Hematopoietic multipotent progenitor cell treated with erythropoietin and hydrocortisone succinate and interleukin-3 and kit ligand, for 6 days (in vitro differentiated cells): ENCODE results near the gene DEFB123.
"Not testable (repeated sequence)": the region's sequence is repeated elsewhere in the genome, so short reads cannot be mapped to it uniquely, and the experiment has no call there.

Experiments
- DNase-seq: peaks from one replicate; pipeline ENCODE4 v3.0.0-alpha.2; 2015

DEFB123 gene

DNA sequence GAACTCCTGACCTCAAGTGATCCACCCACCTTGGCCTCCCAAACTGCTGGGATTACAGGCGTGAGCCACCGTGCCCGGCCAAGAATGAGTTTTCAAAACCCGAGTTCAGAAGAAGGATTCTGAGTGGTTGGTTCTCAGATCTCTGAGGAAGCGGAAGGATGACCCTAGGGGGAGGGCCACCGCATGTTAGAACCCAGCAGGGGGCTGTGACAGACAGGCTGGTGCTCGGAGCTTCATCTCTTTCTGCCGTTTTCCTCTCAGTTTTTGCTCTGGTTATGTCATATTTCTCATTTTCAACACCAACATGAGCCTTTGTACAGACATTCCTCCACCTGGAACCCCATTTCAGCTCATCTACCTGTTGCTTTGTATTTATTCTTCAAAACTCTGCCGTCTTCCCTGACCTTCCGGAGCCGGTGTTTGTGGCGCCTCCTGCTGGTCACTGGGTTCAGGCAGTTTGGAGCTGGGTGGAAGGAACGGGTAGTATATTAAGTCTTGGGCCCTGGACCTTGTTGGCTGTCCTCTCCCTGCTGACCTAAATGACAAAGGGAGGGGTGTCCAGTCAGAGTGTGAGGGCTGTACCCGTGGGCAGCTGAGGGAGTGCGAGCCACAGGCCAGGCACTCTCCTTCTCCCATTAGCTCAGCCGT, at the start of gene DEFB123:
DEFB123 (plus strand) TSS at position 621 of the 648 bp plus-strand sequence. CDS start 67 bp downstream, outside the sequence.
- peak; percentile 11 for DNase-seq

GRCh38 chr20:31392836-31393235, 47.6 kb upstream of the DEFB123 start:
- no peak for DNase-seq

DNA sequence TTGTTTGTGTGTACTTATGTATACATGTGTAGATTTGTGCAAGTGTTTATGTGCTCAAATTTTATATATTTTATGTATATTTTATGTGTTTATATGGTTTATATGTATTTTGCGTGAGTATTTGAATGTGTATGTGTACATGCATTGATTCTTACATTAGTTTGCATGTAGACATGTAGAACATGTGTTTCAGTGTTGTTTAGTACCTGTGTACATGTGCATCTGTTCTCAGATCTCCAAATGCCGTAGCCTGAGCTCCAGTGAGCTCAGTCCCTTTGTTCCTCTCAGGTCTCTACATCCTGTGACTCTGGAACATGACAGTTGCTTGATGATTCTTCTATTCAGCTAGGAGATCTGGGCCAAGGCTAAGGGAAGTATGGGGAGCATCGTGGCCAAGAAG, 45.5 kb upstream of the DEFB123 start:
- DNase-seq, result no peak

- DNase-seq, result no peak
Observed at GRCh38 chr20:31403886-31404285, 36.5 kb upstream of the DEFB123 start.

DNA sequence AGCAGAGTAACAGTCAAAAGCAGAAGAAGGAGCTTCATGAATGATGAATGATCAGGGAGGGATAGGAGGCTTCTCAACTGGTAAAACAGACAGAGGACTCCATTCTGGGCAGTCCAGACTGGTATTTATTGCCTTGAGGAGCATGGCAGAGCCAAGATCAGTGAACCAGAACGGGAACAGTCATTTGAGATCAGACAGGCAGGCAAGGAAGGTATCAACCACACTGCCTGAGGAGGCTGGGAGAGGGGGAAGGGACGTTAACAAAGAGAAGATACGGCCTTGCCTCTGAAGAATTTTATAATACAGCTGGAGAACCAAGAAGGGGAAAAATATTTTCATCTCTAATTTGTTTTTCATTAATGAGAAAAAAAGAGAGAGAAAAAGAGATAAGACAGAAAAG, 34.3 kb upstream of the DEFB123 start, which contains the start of gene DEFB121:
DEFB121 (minus strand) TSS at position 101 of the 400 bp plus-strand sequence; CDS start at position 38, 63 bp downstream.
- no peak for DNase-seq

GRCh38 chr20:31410011-31410410, 30.4 kb upstream of the DEFB123 start:
- no peak for DNase-seq

- DNase-seq, result no peak
Observed at GRCh38 chr20:31414381-31414780, 26.1 kb upstream of the DEFB123 start.

GRCh38 chr20:31415653-31416052, 24.8 kb upstream of the DEFB123 start:
- no peak for DNase-seq

- DNase-seq, result no peak
Observed at GRCh38 chr20:31418307-31418706, 22.1 kb upstream of the DEFB123 start.

DNA sequence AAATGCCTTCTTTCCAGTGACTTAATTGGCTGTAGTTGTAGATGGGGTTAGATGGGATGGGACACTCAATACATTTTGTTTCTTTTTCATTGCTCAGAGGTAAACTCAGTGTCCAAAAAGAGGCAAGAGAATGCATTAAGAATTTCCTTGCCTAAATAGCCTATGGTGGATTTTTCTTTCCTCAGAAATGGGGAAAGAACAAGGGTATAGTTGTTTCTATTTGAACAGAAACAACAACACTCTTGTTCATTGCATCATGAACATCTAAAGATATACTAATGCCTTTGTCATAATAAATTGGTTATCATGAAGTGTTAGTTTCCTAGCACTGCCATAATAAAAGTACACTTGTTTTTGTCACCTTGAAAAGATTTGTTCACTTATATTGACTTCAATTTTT, 14.6 kb upstream of the DEFB123 start:
- DNase-seq, result no peak

DNA sequence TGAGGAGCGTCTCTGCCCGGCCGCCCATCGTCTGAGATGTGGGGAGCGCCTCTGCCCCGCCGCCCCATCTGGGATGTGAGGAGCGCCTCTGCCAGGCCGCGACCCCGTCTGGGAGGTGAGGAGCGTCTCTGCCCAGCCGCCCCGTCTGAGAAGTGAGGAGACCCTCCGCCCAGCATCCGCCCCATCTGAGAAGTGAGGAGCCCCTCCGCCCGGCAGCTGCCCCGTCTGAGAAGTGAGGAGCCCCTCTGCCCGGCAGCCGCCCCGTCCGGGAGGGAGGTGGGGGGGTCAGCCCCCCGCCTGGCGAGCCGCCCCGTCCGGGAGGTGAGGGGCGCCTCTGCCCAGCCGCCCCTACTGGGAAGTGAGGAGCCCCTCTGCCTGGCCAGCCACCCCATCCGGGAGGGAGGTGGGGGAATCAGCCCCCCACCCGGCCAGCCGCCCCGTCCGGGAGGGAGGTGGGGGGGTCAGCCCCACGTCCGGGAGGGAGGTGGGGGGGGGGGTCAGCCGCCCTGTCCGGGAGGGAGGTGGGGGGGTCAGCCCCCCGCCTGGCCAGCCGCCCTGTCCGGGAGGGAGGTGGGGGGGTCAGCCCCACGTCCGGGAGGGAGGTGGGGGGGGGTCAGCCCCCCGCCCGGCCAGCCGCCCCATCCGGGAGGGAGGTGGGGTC, 13.4 kb upstream of the DEFB123 start:
- DNase-seq, result not testable (repeated sequence)

- DNase-seq, result not testable (repeated sequence)
Observed at GRCh38 chr20:31427576-31427975, 12.9 kb upstream of the DEFB123 start.

DNA sequence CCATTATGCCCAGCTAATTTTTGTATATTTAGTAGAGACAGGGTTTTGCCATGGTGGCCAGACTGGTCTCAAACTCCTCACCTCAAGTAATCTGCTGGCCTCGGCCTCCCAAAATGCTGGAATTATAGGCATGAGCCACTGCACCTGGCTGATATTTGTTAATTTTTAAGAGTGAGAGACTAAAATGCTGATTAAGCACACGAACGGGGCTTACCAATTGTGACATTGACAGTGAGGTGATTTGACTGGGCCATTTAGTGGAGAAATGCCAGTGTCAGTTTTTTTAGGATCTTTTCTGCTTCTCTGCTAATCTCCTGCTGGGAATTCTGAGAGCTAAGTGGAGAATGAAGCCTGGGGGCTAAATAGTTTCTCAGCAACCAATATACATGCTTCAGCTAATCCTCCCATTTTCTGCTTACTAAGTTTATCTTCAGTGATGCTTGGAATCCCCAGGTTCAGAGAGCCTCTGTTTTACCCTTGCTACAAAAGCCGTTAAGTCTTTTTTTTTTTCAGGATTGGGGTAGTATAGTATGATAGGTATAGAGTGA, 9.8 kb upstream of the DEFB123 start:
- no peak for DNase-seq

DNA sequence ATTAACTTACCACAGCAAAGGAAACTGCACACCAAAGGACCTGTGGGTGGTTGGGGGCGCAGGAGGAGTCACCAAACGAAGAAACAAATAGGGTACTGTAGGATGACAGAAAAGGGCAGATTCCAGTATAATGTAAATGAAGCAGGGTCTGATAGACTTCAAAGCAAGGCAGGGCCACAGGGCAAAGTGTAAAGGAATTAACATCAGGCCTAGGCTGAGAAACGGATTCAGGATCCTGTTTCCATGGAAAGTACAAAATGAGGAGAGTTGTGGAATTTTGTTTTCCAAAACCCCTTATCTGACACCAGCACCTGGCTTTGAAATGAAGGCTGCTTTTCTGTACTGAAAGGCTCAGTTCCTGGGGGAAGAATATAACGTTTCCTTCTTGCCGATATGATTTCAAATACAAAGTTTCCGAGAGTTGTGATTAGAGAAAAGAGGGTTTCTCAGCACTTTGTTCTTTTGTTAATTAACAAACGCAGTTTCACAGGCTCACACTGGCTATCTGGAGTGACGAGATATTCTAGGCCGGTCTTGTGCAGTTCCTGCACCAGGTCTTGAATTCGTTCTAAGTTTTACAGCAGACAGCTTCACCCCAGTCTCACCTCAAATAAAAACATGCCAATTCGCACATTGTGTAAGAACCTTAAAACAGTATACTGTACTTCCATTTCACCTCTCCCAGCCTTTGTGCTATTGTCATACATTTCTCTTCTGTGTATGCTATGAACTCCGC, 5.8 kb downstream of the DEFB123 start:
- no peak for DNase-seq

DNA sequence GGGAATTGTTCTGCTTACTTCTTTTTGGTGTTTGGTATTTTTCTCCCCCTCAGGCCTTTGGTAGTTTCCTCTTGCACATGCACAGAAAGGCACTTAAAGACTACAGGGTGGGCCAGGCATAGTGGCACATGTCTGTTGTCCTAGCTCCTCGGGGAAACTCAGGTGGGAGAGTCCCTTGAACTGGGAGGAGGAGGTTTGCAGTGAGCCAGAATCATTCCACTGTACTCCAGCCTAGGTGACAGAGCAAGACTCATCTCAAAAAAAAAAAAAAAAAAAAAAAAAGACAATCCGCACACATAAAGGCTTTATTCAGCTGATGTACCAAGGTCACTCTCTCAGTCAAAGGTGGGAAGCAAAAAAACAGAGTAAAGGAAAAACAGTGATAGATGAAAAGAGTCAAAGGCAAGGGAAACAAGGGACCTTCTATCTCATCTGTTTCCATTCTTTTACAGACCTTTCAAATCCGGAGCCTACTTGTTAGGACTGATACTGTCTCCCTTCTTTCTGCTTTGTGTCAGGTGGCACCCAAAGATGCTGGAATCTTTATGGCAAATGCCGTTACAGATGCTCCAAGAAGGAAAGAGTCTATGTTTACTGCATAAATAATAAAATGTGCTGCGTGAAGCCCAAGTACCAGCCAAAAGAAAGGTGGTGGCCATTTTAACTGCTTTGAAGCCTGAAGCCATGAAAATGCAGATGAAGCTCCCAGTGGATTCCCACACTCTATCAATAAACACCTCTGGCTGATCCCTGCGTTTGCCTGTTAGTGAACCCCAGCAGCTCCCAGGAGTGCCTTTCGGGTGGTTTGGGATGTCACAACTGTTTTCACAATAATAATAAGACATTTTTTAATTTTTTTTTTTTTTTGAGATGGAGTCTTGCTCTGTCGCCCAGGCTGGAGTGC, 9.3 kb downstream of the DEFB123 start:
- no peak for DNase-seq

GRCh38 chr20:31452575-31452974, 12.1 kb downstream of the DEFB123 start:
- DNase-seq, result no peak

GRCh38 chr20:31454361-31454760, 13.9 kb downstream of the DEFB123 start:
- DNase-seq, result no peak

DNA sequence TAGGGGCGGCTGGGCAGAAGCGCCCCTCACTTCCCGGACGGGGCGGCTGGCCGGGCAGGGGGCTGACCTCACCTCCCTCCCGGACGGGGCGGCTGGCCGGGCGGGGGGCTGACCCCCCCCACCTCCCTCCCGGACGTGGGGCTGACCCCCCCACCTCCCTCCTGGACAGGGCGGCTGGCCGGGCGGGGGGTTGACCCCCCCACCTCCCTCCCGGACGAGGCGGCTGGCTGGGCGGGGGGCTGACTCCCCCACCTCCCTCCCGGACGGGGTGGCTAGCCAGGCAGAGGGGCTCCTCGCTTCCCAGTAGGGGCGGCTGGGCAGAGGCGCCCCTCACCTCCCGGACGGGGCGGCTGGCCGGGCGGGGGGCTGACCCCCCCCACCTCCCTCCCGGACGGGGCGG, 30.5 kb downstream of the DEFB123 start:
- DNase-seq, result not testable (repeated sequence)

DNA sequence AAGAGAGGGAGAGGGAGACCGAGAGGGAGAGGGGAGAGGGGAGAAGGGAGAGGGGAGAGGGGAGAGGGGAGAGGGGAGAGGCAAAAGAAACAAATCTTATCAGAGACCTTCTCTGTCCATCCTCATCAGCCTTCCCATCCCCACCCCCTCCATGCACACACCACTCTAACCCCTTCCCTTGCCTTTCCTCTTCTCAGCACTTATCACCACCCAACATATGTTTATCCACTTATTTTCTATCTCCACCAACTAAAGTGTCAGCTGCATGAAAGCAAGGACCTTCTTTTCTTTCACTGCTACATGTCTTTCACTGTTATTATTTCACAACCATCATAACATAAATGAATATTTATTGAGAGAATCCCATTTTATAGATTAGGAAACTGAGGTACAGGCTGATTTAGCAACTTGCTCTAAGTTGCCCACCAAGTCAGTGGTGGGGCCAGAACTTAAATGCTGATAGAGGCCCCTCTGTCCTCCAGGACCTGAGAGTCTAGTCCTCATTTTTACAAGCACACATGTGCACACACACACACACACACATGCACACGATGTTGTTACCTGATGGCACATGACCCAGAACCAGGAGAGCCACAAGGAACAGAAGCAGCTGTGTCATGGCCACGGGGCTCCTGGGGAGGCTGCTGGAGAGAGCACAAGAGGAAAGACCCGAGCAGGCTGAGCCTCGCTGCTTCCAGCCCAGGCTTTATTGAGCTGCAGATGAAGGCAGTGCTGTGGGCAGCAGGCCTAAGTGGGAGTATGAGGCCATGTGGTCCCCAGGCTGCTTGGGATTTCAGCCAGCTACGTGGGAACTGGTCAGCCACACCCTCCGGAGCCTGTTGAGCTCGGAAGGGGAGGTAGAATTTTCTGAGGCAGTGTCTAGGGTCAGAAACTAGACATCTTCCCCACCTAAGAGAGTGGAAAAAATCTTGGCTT, 32.2 kb downstream of the DEFB123 start:
- peak; percentile 18 for DNase-seq

GRCh38 chr20:31473331-31474096, 33.1 kb downstream of the DEFB123 start:
- no peak for DNase-seq

DNA sequence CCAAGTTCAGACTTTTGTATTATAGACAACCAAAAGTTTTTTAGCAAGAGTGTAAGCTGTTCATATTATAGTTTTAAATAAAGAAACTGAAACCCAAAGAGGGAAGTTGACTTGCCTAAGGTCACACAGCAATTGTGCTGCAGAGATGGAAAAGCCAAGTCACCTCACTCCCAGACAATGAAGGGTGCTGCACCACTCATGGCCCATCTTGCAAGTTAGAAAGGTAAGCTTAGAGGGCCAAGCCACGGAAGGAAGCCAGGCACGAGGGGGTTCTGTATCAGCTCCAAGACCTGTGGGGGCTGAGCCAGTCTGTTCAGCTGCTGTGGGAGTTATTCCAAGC, 33.6 kb downstream of the DEFB123 start:
- no peak for DNase-seq
